H1 (cell line): ENCODE measurements around the gene KIF26B. TPM values are rescaled to one million over a fixed set of nuclear protein-coding genes. Genes with fewer than 3 reads are reported as not detected.

Experiments
- CTCF ChIA-PET: fragments of 300-600 bp; sonication (Branson Sonifier 250); formaldehyde crosslinking; loops from one replicate; lab custom pipeline; 2021; ENCODE audit not compliant: partially characterized antibody; lab: Charles Lee
- POLR2A ChIA-PET: fragments of 300-600 bp; sonication (Branson Sonifier 250); formaldehyde crosslinking; loops from one replicate; lab custom pipeline; 2021; ENCODE audit warnings: inconsistent platforms; ENCODE audit not compliant: partially characterized antibody; lab: Charles Lee
- DNase-seq, 2 experiments: peaks; one replicate each; pipeline versions ENCODE4 v3.0.0 to v3.0.0-alpha.2; 2010 to 2022; ENCODE audit warnings: low spot score in 2 of 2, low read depth in 1 of 2, mixed read lengths in 1 of 2
- FAIRE-seq: peaks from 2 replicates; lab custom pipeline; 2011; peaks lifted over from hg19 to GRCh38; lab: Jason Lieb, UNC
- H2AFZ ChIP-seq: 2 replicates; pipeline ENCODE4 v1.8.1; 2012; ENCODE audit warnings: low read length, inconsistent platforms
- H2AK5ac ChIP-seq: 2 replicates; pipeline ENCODE4 v1.6.1; 2013; ENCODE audit warnings: low read depth, low read length
- H2BK120ac ChIP-seq: replicated peaks from 2 replicates; pipeline ENCODE3; 2013; ENCODE audit warnings: low read depth, low read length, inconsistent platforms
- H2BK12ac ChIP-seq: 2 replicates; pipeline ENCODE4 v1.6.1; 2013; ENCODE audit warnings: low read depth, low read length
- H2BK15ac ChIP-seq: 2 replicates; pipeline ENCODE4 v1.6.1; 2013; ENCODE audit warnings: low read length
- H2BK20ac ChIP-seq: 2 replicates; pipeline ENCODE4 v1.6.1; 2013; ENCODE audit warnings: low read length
- H2BK5ac ChIP-seq: 2 replicates; pipeline ENCODE4 v1.6.1; 2013; ENCODE audit warnings: low read depth, low read length
- H3K14ac ChIP-seq: 2 replicates; pipeline ENCODE4 v1.6.1; 2013; ENCODE audit warnings: inconsistent platforms; ENCODE audit not compliant: insufficient read length
- H3K18ac ChIP-seq: 2 replicates; pipeline ENCODE4 v1.6.1; 2013; ENCODE audit warnings: low read length; ENCODE audit errors: extremely low read depth
- H3K23ac ChIP-seq: 2 replicates; pipeline ENCODE4 v1.6.1; 2013; ENCODE audit warnings: inconsistent platforms; ENCODE audit not compliant: insufficient read length
- H3K23me2 ChIP-seq: 2 replicates; pipeline ENCODE4 v1.6.1; 2013; ENCODE audit warnings: low read depth, low read length
- H3K27ac ChIP-seq: 2 replicates; pipeline ENCODE4 v1.6.1; 2011; ENCODE audit warnings: low read depth, low read length, inconsistent platforms
- H3K27me3 ChIP-seq, 4 experiments: replicated peaks in 1 of 4; 1 replicate in 1 of 4; 2 replicates in 3 of 4; pipeline versions ENCODE4 v1.6.1 to v1.8.1; 2011 to 2013; ENCODE audit warnings: low read length in 3 of 4, mild to moderate bottlenecking in 3 of 4, inconsistent platforms in 2 of 4, mixed read lengths in 2 of 4, moderate library complexity in 1 of 4; ENCODE audit not compliant: control insufficient read depth in 3 of 4, insufficient read depth in 3 of 4; ENCODE audit errors: extremely low read depth in 1 of 4
- H3K36me3 ChIP-seq, 4 experiments: 2 replicates each; pipeline versions ENCODE4 v1.6.1 to v1.8.1; 2011 to 2013; ENCODE audit warnings: mild to moderate bottlenecking in 4 of 4, low read length in 3 of 4, moderate library complexity in 2 of 4, control low read depth in 1 of 4, inconsistent platforms in 1 of 4; ENCODE audit not compliant: insufficient read depth in 4 of 4, control insufficient read depth in 2 of 4
- H3K4ac ChIP-seq: replicated peaks from 2 replicates; pipeline ENCODE3; 2013; ENCODE audit warnings: low read length, low read depth, mixed read lengths, inconsistent platforms; ENCODE audit not compliant: insufficient read length
- H3K4me1 ChIP-seq, 4 experiments: replicated peaks in 1 of 4; 1 replicate in 1 of 4; 2 replicates in 3 of 4; pipeline versions ENCODE4 v1.6.1 to v1.8.1; 2011 to 2013; ENCODE audit warnings: low read length in 3 of 4, inconsistent platforms in 2 of 4, mixed read lengths in 1 of 4; ENCODE audit not compliant: insufficient read depth in 4 of 4, control insufficient read depth in 3 of 4
- H3K4me2 ChIP-seq, 2 experiments: 2 replicates each; pipeline versions ENCODE4 v1.6.1 to v1.8.1; 2011 to 2013; ENCODE audit warnings: low read depth in 2 of 2, low read length in 2 of 2, control low read depth in 1 of 2, inconsistent platforms in 1 of 2, mild to moderate bottlenecking in 1 of 2; ENCODE audit not compliant: insufficient read depth in 1 of 2
- H3K4me3 ChIP-seq, 4 experiments: fragments of 200-600, 300-600 bp in 1 of 4; sonication (generic), shearing (Covaris generic), sonication (Bioruptor Twin) in 1 of 4; 2 replicates each; pipeline versions ENCODE4 v1.5.1 to v1.8.1; 2011 to 2016; ENCODE audit warnings: low read length in 4 of 4, low read depth in 3 of 4, control low read depth in 2 of 4, inconsistent platforms in 2 of 4, mild to moderate bottlenecking in 2 of 4, mixed read lengths in 1 of 4, moderate library complexity in 1 of 4; ENCODE audit not compliant: insufficient read depth in 2 of 4; ENCODE audit errors: extremely low read depth in 1 of 4
- H3K56ac ChIP-seq: replicated peaks from 2 replicates; pipeline ENCODE3; 2013; ENCODE audit warnings: low read depth, mild to moderate bottlenecking, mixed read lengths, low read length, inconsistent platforms; ENCODE audit not compliant: insufficient read length
- H3K79me1 ChIP-seq: 2 replicates; pipeline ENCODE4 v1.6.1; 2013; ENCODE audit warnings: low read depth, low read length, control low read depth
- H3K79me2 ChIP-seq, 2 experiments: 2 replicates each; pipeline versions ENCODE4 v1.6.1 to v1.8.1; 2012 to 2013; ENCODE audit warnings: low read length in 2 of 2, mild to moderate bottlenecking in 2 of 2, inconsistent platforms in 1 of 2; ENCODE audit not compliant: insufficient read depth in 2 of 2, control insufficient read depth in 1 of 2
- H3K9ac ChIP-seq, 4 experiments: replicated peaks in 1 of 4; 1 replicate in 1 of 4; 2 replicates in 3 of 4; pipeline versions ENCODE4 v1.6.1 to v1.8.1; 2011 to 2013; ENCODE audit warnings: low read depth in 3 of 4, low read length in 3 of 4, control low read depth in 2 of 4, mild to moderate bottlenecking in 2 of 4, moderate library complexity in 2 of 4, inconsistent platforms in 1 of 4; ENCODE audit errors: extremely low read depth in 1 of 4
- H3K9me3 ChIP-seq, 2 experiments: 2 replicates each; pipeline versions ENCODE4 v1.6.1 to v1.8.1; 2012 to 2013; ENCODE audit warnings: mild to moderate bottlenecking in 2 of 2, moderate library complexity in 2 of 2, control low read depth in 1 of 2, inconsistent platforms in 1 of 2, low read depth in 1 of 2, low read length in 1 of 2, mixed read lengths in 1 of 2; ENCODE audit not compliant: insufficient read depth in 2 of 2
- H4K20me1 ChIP-seq, 2 experiments: replicated peaks in 1 of 2; 2 replicates each; pipeline versions ENCODE3 to v1.8.1; 2011 to 2013; ENCODE audit warnings: inconsistent platforms in 2 of 2, low read length in 2 of 2, mild to moderate bottlenecking in 1 of 2; ENCODE audit not compliant: insufficient read depth in 2 of 2, control insufficient read depth in 1 of 2
- H4K5ac ChIP-seq: 2 replicates; pipeline ENCODE4 v1.6.1; 2013; ENCODE audit warnings: low read length, low read depth, mixed read lengths, inconsistent platforms; ENCODE audit not compliant: insufficient read length
- H4K8ac ChIP-seq: 2 replicates; pipeline ENCODE4 v1.8.0; 2013; ENCODE audit warnings: mild to moderate bottlenecking, moderate library complexity, low read length, inconsistent platforms; ENCODE audit not compliant: insufficient read depth; ENCODE audit errors: extremely low read depth
- H4K91ac ChIP-seq: replicated peaks from 2 replicates; pipeline ENCODE3; 2013; ENCODE audit warnings: low read length, mixed read lengths, inconsistent platforms; ENCODE audit not compliant: insufficient read length
- GABPA ChIP-seq: IDR thresholded peaks from 2 replicates; pipeline ENCODE4 v1.6.1; 2011; ENCODE audit warnings: mild to moderate bottlenecking, low read length, moderate library complexity, borderline replicate concordance; ENCODE audit not compliant: insufficient read depth
- NRF1 ChIP-seq: IDR thresholded peaks from 2 replicates; pipeline ENCODE4 v1.6.1; 2011; ENCODE audit warnings: mild to moderate bottlenecking, low read depth, low read length, improper control_type of control experiment
- POLR2A ChIP-seq, 2 experiments: IDR thresholded peaks; 1 replicate in 1 of 2; 2 replicates in 1 of 2; pipeline ENCODE4 v1.6.1; 2011; ENCODE audit warnings: low read depth in 2 of 2, low read length in 2 of 2, mild to moderate bottlenecking in 2 of 2; ENCODE audit errors: control extremely low read depth in 1 of 2
- RXRA ChIP-seq: IDR thresholded peaks from 2 replicates; pipeline ENCODE4 v1.6.1; 2011; ENCODE audit warnings: low read depth, mild to moderate bottlenecking, low read length, moderate library complexity; ENCODE audit not compliant: insufficient read depth
- SIX5 ChIP-seq: IDR thresholded peaks from 2 replicates; pipeline ENCODE4 v1.6.1; 2011; ENCODE audit warnings: mild to moderate bottlenecking, low read depth, low read length
- SP2 ChIP-seq: IDR thresholded peaks from 2 replicates; pipeline ENCODE4 v1.6.1; 2012; ENCODE audit warnings: mild to moderate bottlenecking, low read length, inconsistent platforms
- SP4 ChIP-seq: IDR thresholded peaks from 2 replicates; pipeline ENCODE4 v1.6.1; 2012; ENCODE audit warnings: low read length, inconsistent platforms
- SRF ChIP-seq: IDR thresholded peaks from 2 replicates; pipeline ENCODE4 v1.6.1; 2011; ENCODE audit warnings: mild to moderate bottlenecking, low read depth, low read length, moderate library complexity
- SUZ12 ChIP-seq: fragments of 200-600 bp; sonication (generic); IDR thresholded peaks from 2 replicates; pipeline ENCODE4 v1.6.1; 2012; ENCODE audit warnings: mild to moderate bottlenecking, inconsistent platforms, low read length, moderate library complexity, mixed read lengths
- TEAD4 ChIP-seq: IDR thresholded peaks from 2 replicates; pipeline ENCODE4 v1.6.1; 2012; ENCODE audit warnings: low read depth, low read length, inconsistent platforms, mixed read lengths
- YY1 ChIP-seq: IDR thresholded peaks from 2 replicates; pipeline ENCODE4 v1.6.1; 2011; ENCODE audit warnings: low read depth, mild to moderate bottlenecking, low read length
- WGBS, 2 experiments: shearing (Covaris generic) in 1 of 2; methylation state at CpG; one replicate each; pipeline versions ENCODE4 v1.1.6 to v1.1.7; 2013 to 2015; ENCODE audit warnings: low lambda C conversion rate in 2 of 2, mixed read lengths in 2 of 2, inconsistent platforms in 1 of 2, low coverage in 1 of 2, missing lambda C conversion rate in 1 of 2; ENCODE audit not compliant: insufficient replicate concordance in 2 of 2, insufficient coverage in 1 of 2, insufficient read length in 1 of 2; ENCODE audit errors: extremely low coverage in 1 of 2, missing lambda C conversion rate in 1 of 2; 5-methylcytosine and 5-hydroxymethylcytosine counted together
- polyA plus RNA-seq, 7 experiments: library from polyadenylated mRNA; depleted of rRNA in 3 of 7; stranded (reverse) in 5 of 7; unstranded in 2 of 7; fragments of >200 nt in 5 of 7; fragments of 200-250 nt in 2 of 7; gene quantifications; 1 replicate in 5 of 7; 2 replicates in 1 of 7; 4 replicates in 1 of 7; pipeline versions ENCODE4 v1.2.1 to v1.2.3, GENCODE V29; 2011 to 2013; ENCODE audit warnings: missing spikeins in 2 of 7, mixed read lengths in 2 of 7
- total RNA-seq: library from RNA; stranded (reverse); fragmentation: NEBNext Ultra II Directional; extraction: Animal tissue kit (Norgen Biotek cat#: 25700); gene quantifications from 2 replicates; pipeline ENCODE4 v1.2.1, GENCODE V29; 2021
- TF ChIP-seq, protein P1 (sequence below): IDR thresholded peaks from 2 replicates; pipeline ENCODE4 v1.6.1; 2012; ENCODE audit warnings: low read length, inconsistent platforms

The KIF26B gene
- total and polyA plus RNA-seq, 2 of the 8 experiments (the other 6 are each of a cell fraction or from before 2014, with no cell fraction given), result 0.06 to 0.28 TPM

DNA sequence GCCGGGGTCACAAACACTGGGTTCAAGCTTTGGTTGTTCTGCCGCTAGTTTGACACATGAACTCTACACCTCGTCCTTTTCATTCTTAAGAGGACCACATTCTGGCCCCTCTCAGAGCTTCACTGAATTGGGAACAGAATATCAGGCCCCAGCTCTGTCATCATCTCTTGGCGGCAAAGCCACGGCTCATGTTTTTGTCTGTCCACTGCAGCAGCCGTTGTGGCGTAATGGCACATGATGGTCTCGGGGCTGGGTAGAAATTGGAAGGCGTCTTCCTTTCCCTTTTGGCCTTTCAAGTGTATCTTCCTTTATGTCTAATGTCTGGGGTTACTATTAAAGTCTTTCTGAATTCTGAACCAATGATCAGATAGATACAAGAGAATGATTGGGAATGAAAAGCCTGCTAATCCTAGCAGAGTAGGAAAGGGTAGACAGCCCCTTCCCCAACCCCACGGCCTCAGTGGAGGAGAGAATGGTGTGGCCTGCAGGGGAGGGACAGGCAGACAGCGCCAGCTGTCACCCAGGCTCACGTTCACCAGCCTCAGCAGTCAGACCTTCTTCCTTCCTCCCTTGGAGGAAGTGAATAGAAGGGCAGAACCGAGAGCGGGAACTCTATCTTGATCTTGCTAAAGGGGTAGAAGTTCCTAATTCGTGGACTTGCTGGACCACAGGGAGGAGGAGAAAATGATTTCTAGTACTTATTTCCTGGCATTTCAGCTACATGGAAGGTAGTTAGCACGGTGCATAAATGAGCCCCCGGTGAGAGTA lies 498.1 kb downstream of the KIF26B start:
- Histone ChIP-seq H3K4me2 (no peak overlapping the region), H4K20me1 (no peaks in the 10 kb centered on the region), H3K23me2 (no peaks in the 10 kb centered on the region), H3K9me3 (peaks cover 4 to 8% of the 10 kb centered on the region in 2 experiments; a peak in 3 of 4 replicates), H3K4me3 (no peak overlapping the region), H3K23ac (no peak overlapping the region), H3K56ac (no peak overlapping the region), H2BK20ac (no peak overlapping the region), H3K27ac (no peak overlapping the region), H3K79me1 (no peaks in the 10 kb centered on the region), H2BK120ac (no peak overlapping the region), H3K18ac (no peak overlapping the region), H2AK5ac (no peak overlapping the region), H3K9ac (no peak overlapping the region), H4K8ac (no peak overlapping the region), H4K5ac (no peak overlapping the region), H3K79me2 (no peaks in the 10 kb centered on the region), H2AFZ (no peak overlapping the region), H2BK5ac (no peak overlapping the region), H2BK15ac (no peak overlapping the region), H4K91ac (no peak overlapping the region), H3K36me3 (no peaks in the 10 kb centered on the region), H3K4ac (no peak overlapping the region), H3K27me3 (no peaks in the 10 kb centered on the region), H2BK12ac (no peak overlapping the region), H3K4me1 (peaks cover 2 to 5% (median 3%) of the 10 kb centered on the region in 4 experiments; a peak in 3 of 7 replicates), H3K14ac (no peak overlapping the region)
- TF ChIP-seq NRF1 (no peak), SRF (no peak), SIX5 (no peak), SUZ12 (no peak), YY1 (no peak), SP2 (no peak), RXRA (no peak), TEAD4 (no peak), GABPA (no peak), POLR2A (IDR thresholded peaks at IDR 0.05; ENCODE audit: control extremely low read depth in 1 of 2, low read depth in 2 of 2, low read length in 2 of 2) (no peak), SP4 (no peak)
- TF ChIP-seq, protein P1, sequence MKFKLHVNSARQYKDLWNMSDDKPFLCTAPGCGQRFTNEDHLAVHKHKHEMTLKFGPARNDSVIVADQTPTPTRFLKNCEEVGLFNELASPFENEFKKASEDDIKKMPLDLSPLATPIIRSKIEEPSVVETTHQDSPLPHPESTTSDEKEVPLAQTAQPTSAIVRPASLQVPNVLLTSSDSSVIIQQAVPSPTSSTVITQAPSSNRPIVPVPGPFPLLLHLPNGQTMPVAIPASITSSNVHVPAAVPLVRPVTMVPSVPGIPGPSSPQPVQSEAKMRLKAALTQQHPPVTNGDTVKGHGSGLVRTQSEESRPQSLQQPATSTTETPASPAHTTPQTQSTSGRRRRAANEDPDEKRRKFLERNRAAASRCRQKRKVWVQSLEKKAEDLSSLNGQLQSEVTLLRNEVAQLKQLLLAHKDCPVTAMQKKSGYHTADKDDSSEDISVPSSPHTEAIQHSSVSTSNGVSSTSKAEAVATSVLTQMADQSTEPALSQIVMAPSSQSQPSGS, result no peak
- FAIRE-seq, result no peak
- ChIA-PET POLR2A (no interaction called here), CTCF (interaction anchor here (0.7 to 1.0 kb wide), 2 partner anchors 126 to 653 kb away, joined by 3 read pairs; no protein-coding TSS in a partner anchor)
- DNase-seq, result no peak
- 81% methylated on average over 16 of the region's 17 CpGs; no CpG with 5 or more reads in 1 of the 2 experiments for WGBS, 2 experiments
